Neuronal stem cell (in vitro differentiated cells): ENCODE results near the gene ASXL2.

Source experiments
- DNase-seq: peaks from one replicate; pipeline ENCODE4 v3.0.0-alpha.2; 2013; ENCODE audit warnings: low spot score
- H2AFZ ChIP-seq: one replicate; pipeline ENCODE4 v1.6.1; 2013; ENCODE audit warnings: mild to moderate bottlenecking, low read length, inconsistent platforms
- H2AK5ac ChIP-seq: 2 replicates; pipeline ENCODE4 v1.6.1; 2013; ENCODE audit warnings: low read depth, mild to moderate bottlenecking, inconsistent platforms, low read length, moderate library complexity, mixed read lengths
- H2BK120ac ChIP-seq: 2 replicates; pipeline ENCODE4 v1.6.1; 2013; ENCODE audit warnings: low read depth, mild to moderate bottlenecking, inconsistent platforms, low read length, moderate library complexity, mixed read lengths
- H2BK12ac ChIP-seq: one replicate; pipeline ENCODE4 v1.6.1; 2013; ENCODE audit warnings: low read length, inconsistent platforms
- H2BK15ac ChIP-seq: 2 replicates; pipeline ENCODE4 v1.6.1; 2013; ENCODE audit warnings: mild to moderate bottlenecking, low read length, inconsistent platforms, mixed read lengths
- H2BK5ac ChIP-seq: one replicate; pipeline ENCODE4 v1.6.1; 2013; ENCODE audit warnings: inconsistent platforms, mild to moderate bottlenecking, low read length, moderate library complexity
- H3K14ac ChIP-seq: one replicate; pipeline ENCODE4 v1.6.1; 2013; ENCODE audit warnings: low read length, inconsistent platforms
- H3K18ac ChIP-seq: 2 replicates; pipeline ENCODE4 v1.6.1; 2013; ENCODE audit warnings: low read length, inconsistent platforms
- H3K23ac ChIP-seq: 2 replicates; pipeline ENCODE4 v1.6.1; 2013; ENCODE audit warnings: low read depth, mild to moderate bottlenecking, mixed read lengths, low read length, inconsistent platforms; ENCODE audit not compliant: poor library complexity
- H3K27ac ChIP-seq: replicated peaks from 3 replicates; pipeline ENCODE4 v1.5.1; 2013; ENCODE audit warnings: low read length, inconsistent platforms
- H3K27me3 ChIP-seq, 3 experiments: 2 replicates each; pipeline ENCODE4 v1.6.1; 2013; ENCODE audit warnings: low read length in 3 of 3, mild to moderate bottlenecking in 2 of 3, inconsistent platforms in 1 of 3, low read depth in 1 of 3, mixed read lengths in 1 of 3, moderate library complexity in 1 of 3; ENCODE audit not compliant: control insufficient read depth in 3 of 3, insufficient read depth in 3 of 3
- H3K36me3 ChIP-seq, 2 donors: replicated peaks in 1 of 2; 2 replicates each; pipeline ENCODE4 v1.6.1; 2013; ENCODE audit warnings: low read length in 2 of 2; ENCODE audit not compliant: control insufficient read depth in 2 of 2, insufficient read depth in 2 of 2
- H3K4ac ChIP-seq: 2 replicates; pipeline ENCODE4 v1.6.1; 2013; ENCODE audit warnings: inconsistent platforms, mild to moderate bottlenecking, low read length, moderate library complexity
- H3K4me1 ChIP-seq, 2 donors: 1 replicate in 1 of 2; 2 replicates in 1 of 2; pipeline ENCODE4 v1.6.1; 2013; ENCODE audit warnings: low read length in 2 of 2, low read depth in 1 of 2; ENCODE audit not compliant: control insufficient read depth in 2 of 2, insufficient read depth in 1 of 2
- H3K4me2 ChIP-seq: one replicate; pipeline ENCODE4 v1.6.1; 2013; ENCODE audit warnings: mild to moderate bottlenecking, low read length, inconsistent platforms; ENCODE audit not compliant: insufficient read depth, poor library complexity, severe bottlenecking
- H3K4me3 ChIP-seq, 2 donors: 2 replicates each; pipeline ENCODE4 v1.5.1; 2013; ENCODE audit warnings: low read length in 2 of 2, mild to moderate bottlenecking in 2 of 2, inconsistent platforms in 1 of 2, moderate library complexity in 1 of 2
- H3K79me1 ChIP-seq: one replicate; pipeline ENCODE4 v1.6.1; 2013; ENCODE audit warnings: low read depth, mild to moderate bottlenecking, inconsistent platforms, low read length, moderate library complexity
- H3K9ac ChIP-seq: one replicate; pipeline ENCODE4 v1.6.1; 2013; ENCODE audit warnings: mild to moderate bottlenecking, low read depth, low read length, inconsistent platforms; ENCODE audit not compliant: poor library complexity
- H3K9me3 ChIP-seq, 2 donors: replicated peaks in 1 of 2; 2 replicates each; pipeline versions ENCODE3 to v1.6.1; 2013; ENCODE audit warnings: low read length in 2 of 2, mild to moderate bottlenecking in 2 of 2, inconsistent platforms in 1 of 2, low read depth in 1 of 2, mixed read lengths in 1 of 2, moderate library complexity in 1 of 2; ENCODE audit not compliant: control insufficient read depth in 2 of 2, insufficient read depth in 1 of 2
- H4K8ac ChIP-seq: one replicate; pipeline ENCODE4 v1.6.1; 2013; ENCODE audit warnings: low read depth, mild to moderate bottlenecking, inconsistent platforms, low read length, moderate library complexity
- H4K91ac ChIP-seq: one replicate; pipeline ENCODE4 v1.6.1; 2013; ENCODE audit warnings: low read length, low read depth, mild to moderate bottlenecking, inconsistent platforms; ENCODE audit not compliant: poor library complexity
- WGBS, 2 donors: extraction: QIAGEN DNeasy Blood & Tissue Kit; methylation state at CpG; one replicate each; pipeline ENCODE4 v1.1.7; 2013; ENCODE audit warnings: missing lambda C conversion rate in 2 of 2, mixed read lengths in 1 of 2; ENCODE audit not compliant: insufficient read length in 2 of 2, insufficient replicate concordance in 1 of 2; ENCODE audit errors: extremely low coverage in 2 of 2; 5-methylcytosine and 5-hydroxymethylcytosine counted together

ASXL2 gene

DNA sequence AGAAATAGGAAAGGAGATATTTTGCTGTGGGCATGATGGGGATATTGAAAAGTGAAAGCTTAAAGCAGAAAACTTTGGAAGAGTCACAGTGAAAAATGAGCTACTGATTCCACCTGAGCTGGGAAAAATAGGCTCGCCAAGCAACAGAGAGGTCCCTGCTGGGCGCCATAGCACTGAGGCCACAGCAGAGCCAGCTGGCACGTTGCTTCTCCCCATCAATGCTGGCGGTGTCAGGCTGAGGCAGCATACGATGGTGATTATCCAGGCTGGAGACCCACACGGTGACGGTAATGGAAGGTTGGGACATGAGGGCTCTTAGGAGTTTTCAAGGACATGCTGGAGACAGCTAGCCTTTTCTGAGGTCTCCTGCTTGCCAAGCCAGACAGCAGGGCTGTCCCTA is 179.1 kb downstream of the ASXL2 start:
- H4K91ac ChIP-seq, result no peak overlapping the region
- H4K8ac ChIP-seq, result no peak overlapping the region
- H3K27ac ChIP-seq, result no peak overlapping the region
- H2BK12ac ChIP-seq, result no peak overlapping the region
- H3K4me2 ChIP-seq, result no peak overlapping the region
- H3K36me3 ChIP-seq, result no peaks in the 10 kb centered on the region
- H3K9ac ChIP-seq, result no peak overlapping the region
- H2AFZ ChIP-seq, result peak overlapping the region; percentile 9
- H3K18ac ChIP-seq, result no peak overlapping the region
- H3K23ac ChIP-seq, result no peak overlapping the region
- no peak overlapping the region for H2BK5ac ChIP-seq
- H3K79me1 ChIP-seq, result no peaks in the 10 kb centered on the region
- H3K4me3 ChIP-seq, result no peak overlapping the region
- H2BK120ac ChIP-seq, result no peak overlapping the region
- H2AK5ac ChIP-seq, result no peak overlapping the region
- H3K4ac ChIP-seq, result no peak overlapping the region
- WGBS, 2 donors, result no CpG with 5 or more reads among the region's 7 CpGs
- no peak overlapping the region for H3K14ac ChIP-seq
- no peaks in the 10 kb centered on the region for H3K9me3 ChIP-seq
- DNase-seq, result no peak
- H3K4me1 ChIP-seq, result peaks cover 13 to 14% of the 10 kb centered on the region in 2 donors
- no peak overlapping the region for H2BK15ac ChIP-seq
- H3K27me3 ChIP-seq, result peaks cover 0 to 14% (median 0%) of the 10 kb centered on the region in 3 experiments

DNA sequence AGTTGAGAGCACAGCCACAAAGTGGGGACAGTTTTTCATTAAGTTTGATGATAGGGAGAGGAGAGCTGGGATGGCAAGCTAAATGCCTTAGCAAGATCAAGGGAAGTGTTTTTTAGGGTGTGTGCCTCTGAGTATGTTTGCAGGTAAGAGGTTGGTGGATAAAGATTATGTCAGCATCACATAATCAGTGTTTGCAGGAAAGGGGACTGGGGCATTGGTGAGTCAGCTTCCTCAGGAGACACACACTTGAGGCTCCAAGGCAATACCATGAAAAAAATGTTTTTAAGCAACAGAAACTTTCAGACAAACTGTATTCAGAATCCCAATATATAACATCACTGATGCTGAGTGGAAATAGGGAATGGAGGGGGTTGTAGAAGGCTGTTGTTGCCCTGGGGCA is 179.5 kb downstream of the ASXL2 start:
- no peak overlapping the region for H2AK5ac ChIP-seq
- H2AFZ ChIP-seq, result peak overlapping the region; percentile 92
- H3K18ac ChIP-seq, result no peak overlapping the region
- no peak overlapping the region for H3K9ac ChIP-seq
- H3K27ac ChIP-seq, result no peak overlapping the region
- no peak overlapping the region for H2BK15ac ChIP-seq
- no peak overlapping the region for H2BK12ac ChIP-seq
- H3K36me3 ChIP-seq, result no peaks in the 10 kb centered on the region
- no peak overlapping the region for H3K23ac ChIP-seq
- H3K79me1 ChIP-seq, result no peaks in the 10 kb centered on the region
- no peak overlapping the region for H4K91ac ChIP-seq
- no peak for DNase-seq
- H3K4me3 ChIP-seq, result no peak overlapping the region
- no peaks in the 10 kb centered on the region for H3K9me3 ChIP-seq
- no peak overlapping the region for H3K14ac ChIP-seq
- H2BK120ac ChIP-seq, result no peak overlapping the region
- no peak overlapping the region for H2BK5ac ChIP-seq
- no peak overlapping the region for H3K4me2 ChIP-seq
- H3K27me3 ChIP-seq, result peaks cover 0 to 14% (median 0%) of the 10 kb centered on the region in 3 experiments
- H3K4me1 ChIP-seq, result peaks cover 13 to 14% of the 10 kb centered on the region in 2 donors
- H4K8ac ChIP-seq, result no peak overlapping the region
- H3K4ac ChIP-seq, result no peak overlapping the region

DNA sequence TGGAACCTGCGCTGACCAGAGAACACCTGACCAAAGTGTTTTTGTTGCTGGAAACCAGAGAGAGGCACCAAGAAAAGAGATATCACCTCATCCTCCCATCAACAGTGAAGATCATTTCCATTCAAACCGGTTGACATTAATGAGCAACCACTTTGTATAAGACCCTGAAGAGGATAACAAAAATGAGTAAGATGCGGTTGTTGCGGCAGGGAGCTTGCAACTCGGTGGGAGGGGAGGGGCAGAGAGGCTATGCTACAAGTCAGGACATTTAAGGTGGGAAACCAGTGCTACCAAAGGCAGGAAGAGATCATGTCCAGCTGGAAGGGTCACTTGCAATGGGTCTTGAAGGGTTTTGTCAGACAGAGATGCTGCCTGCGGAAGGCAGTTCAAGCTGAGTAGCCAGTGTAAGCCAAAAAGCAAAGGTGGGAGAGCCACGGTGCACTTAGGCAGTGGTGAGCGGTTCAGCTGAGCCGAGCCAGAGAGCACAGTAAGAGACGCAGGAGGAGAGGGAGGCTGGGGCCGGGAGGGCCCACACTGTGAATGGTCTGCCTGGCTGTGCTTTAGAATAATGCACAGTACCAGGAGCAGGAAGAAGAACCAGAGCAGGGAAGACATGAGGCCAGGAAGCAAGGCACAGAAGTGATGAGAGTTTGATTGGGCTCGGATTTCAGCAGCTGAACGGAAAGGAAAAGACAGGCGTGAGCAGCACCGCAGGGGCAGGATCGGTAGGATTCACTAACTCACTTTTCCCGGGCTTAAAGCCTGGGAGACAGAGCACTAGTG is 180.5 kb downstream of the ASXL2 start:
- Histone ChIP-seq H2AFZ (peak overlapping the region; percentile 92), H2BK15ac (no peak overlapping the region), H3K9me3 (peaks cover 0 to 2% of the 10 kb centered on the region in 2 donors), H3K4me2 (peak overlapping the region; percentile 38), H4K8ac (no peak overlapping the region), H3K9ac (peak overlapping the region; percentile 56), H3K23ac (no peak overlapping the region), H2AK5ac (no peak overlapping the region), H3K4me3 (peak overlapping the region in 1 of 2 donors; percentile 35), H3K27ac (no peak overlapping the region), H2BK12ac (no peak overlapping the region), H2BK5ac (no peak overlapping the region), H3K18ac (peak overlapping the region; percentile 3), H3K36me3 (no peaks in the 10 kb centered on the region), H3K27me3 (peaks cover 0 to 14% (median 0%) of the 10 kb centered on the region in 3 experiments), H4K91ac (no peak overlapping the region), H3K4ac (no peak overlapping the region), H3K79me1 (no peaks in the 10 kb centered on the region), H3K4me1 (peaks cover 13 to 14% of the 10 kb centered on the region in 2 donors), H3K14ac (no peak overlapping the region), H2BK120ac (no peak overlapping the region)
- no CpG with 5 or more reads among the region's 17 CpGs for WGBS, 2 donors
- DNase-seq, result no peak

DNA sequence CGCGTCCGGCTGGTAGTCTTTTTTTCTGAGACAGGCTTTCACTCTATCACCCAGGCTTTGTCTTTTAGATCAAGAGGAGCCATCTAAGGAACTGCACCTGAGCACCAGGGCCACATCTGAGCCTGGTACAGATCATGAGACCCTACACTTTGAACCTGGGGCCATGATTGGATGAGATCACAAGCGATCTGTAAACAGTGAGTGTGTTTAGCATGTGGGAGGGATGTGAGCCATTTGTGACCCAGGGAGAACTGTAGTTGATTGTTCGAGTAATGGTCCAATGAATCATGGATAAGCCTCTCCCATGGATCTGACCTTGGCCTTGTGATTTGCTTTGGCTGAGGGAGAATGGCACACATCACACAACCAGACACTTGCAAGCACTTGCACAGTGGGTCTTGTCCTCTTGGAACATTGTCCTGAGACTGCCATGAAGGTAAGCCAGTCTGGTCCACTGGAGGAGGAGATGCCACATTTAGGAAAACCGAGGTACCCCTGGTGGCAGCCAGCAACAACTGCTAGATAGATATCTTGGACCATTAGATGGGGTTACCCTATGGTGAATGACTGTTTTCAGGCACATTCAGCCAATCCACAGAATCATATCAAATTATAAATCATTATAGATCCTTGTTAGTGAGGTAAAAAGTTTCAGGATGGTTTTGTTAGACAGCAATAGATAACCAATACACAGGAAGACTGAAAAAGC is 185.4 kb downstream of the ASXL2 start:
- Histone ChIP-seq H3K4me1 (peaks cover 3 to 4% of the 10 kb centered on the region in 2 donors), H3K23ac (no peak overlapping the region), H2BK5ac (no peak overlapping the region), H4K91ac (no peak overlapping the region), H3K4me3 (no peak overlapping the region), H3K27me3 (no peaks in the 10 kb centered on the region), H3K9ac (no peak overlapping the region), H2AK5ac (no peak overlapping the region), H3K4ac (no peak overlapping the region), H4K8ac (no peak overlapping the region), H3K9me3 (peaks cover 0 to 3% of the 10 kb centered on the region in 2 donors), H3K79me1 (no peaks in the 10 kb centered on the region), H2BK12ac (no peak overlapping the region), H3K18ac (no peak overlapping the region), H3K4me2 (no peak overlapping the region), H3K27ac (no peak overlapping the region), H2BK15ac (no peak overlapping the region), H3K36me3 (no peaks in the 10 kb centered on the region), H2AFZ (no peak overlapping the region), H2BK120ac (no peak overlapping the region), H3K14ac (no peak overlapping the region)
- no peak for DNase-seq
- WGBS, 2 donors, result no CpG with 5 or more reads among the region's 6 CpGs
